ENCODE data around the gene KIF4B. TPM values are rescaled to one million over a fixed set of nuclear protein-coding genes. Genes with fewer than 3 reads are reported as not detected.

KIF4B gene
- total and polyA plus RNA-seq, 2 experiments from 2014 or later, result 0.05 to 0.10 TPM

DNA sequence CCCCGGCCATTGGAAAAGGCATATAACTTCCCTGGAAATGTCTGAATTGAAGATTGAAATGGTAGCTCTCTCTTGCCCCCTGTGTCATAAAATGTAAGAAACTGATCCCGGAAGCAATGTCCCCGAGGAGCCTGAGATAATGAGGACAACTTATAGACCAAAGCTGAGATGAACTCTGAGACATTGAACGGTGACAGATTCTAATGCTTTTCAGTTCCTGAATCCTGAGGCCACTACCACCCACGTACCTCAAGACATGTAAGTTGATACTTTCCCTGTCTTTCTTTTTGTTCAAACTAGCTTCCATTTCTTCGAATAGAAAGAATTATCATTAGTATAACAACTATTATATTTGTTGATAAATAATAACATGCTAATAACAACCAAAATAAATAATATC, 51.0 kb downstream of the KIF4B start:
- Histone ChIP-seq H3K27me3 (no peaks in the 10 kb centered on the region), H3K4me2 (no peak overlapping the region), H3K4me3 (no peak overlapping the region), H4K20me1 (ENCODE audit: insufficient read depth, poor library complexity, severe bottlenecking) (no peaks in the 10 kb centered on the region), H3K9me3 (ENCODE audit: low read depth) (no peaks in the 10 kb centered on the region), H3K27ac (no peak overlapping the region), H3K36me3 (replicated peaks; ENCODE audit: insufficient read depth, low read depth) (no peaks in the 10 kb centered on the region), H3K9me2 (replicated peaks; ENCODE audit: insufficient read depth) (no peaks in the 10 kb centered on the region), H3K79me2 (no peaks in the 10 kb centered on the region), H2AFZ (no peak overlapping the region), H3K4me1 (ENCODE audit: insufficient read depth) (no peaks in the 10 kb centered on the region)
- TF ChIP-seq, protein P1, sequence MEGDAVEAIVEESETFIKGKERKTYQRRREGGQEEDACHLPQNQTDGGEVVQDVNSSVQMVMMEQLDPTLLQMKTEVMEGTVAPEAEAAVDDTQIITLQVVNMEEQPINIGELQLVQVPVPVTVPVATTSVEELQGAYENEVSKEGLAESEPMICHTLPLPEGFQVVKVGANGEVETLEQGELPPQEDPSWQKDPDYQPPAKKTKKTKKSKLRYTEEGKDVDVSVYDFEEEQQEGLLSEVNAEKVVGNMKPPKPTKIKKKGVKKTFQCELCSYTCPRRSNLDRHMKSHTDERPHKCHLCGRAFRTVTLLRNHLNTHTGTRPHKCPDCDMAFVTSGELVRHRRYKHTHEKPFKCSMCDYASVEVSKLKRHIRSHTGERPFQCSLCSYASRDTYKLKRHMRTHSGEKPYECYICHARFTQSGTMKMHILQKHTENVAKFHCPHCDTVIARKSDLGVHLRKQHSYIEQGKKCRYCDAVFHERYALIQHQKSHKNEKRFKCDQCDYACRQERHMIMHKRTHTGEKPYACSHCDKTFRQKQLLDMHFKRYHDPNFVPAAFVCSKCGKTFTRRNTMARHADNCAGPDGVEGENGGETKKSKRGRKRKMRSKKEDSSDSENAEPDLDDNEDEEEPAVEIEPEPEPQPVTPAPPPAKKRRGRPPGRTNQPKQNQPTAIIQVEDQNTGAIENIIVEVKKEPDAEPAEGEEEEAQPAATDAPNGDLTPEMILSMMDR (IDR thresholded peaks at IDR 0.05; ENCODE audit: poor library complexity), result no peak
- TF ChIP-seq EZH2phosphoT487 (IDR thresholded peaks at IDR 0.05; ENCODE audit: low read depth, severe bottlenecking, unreplicated experiment), result no peak
- no peak for TF ChIP-seq EZH2 (IDR thresholded peaks at IDR 0.05; ENCODE audit: borderline replicate concordance)
- WGBS (ENCODE audit: low lambda C conversion rate, missing lambda C conversion rate), result 74% methylated on average over 6 of the region's 6 CpGs
- DNase-seq (ENCODE audit: low spot score), result no peak

DNA sequence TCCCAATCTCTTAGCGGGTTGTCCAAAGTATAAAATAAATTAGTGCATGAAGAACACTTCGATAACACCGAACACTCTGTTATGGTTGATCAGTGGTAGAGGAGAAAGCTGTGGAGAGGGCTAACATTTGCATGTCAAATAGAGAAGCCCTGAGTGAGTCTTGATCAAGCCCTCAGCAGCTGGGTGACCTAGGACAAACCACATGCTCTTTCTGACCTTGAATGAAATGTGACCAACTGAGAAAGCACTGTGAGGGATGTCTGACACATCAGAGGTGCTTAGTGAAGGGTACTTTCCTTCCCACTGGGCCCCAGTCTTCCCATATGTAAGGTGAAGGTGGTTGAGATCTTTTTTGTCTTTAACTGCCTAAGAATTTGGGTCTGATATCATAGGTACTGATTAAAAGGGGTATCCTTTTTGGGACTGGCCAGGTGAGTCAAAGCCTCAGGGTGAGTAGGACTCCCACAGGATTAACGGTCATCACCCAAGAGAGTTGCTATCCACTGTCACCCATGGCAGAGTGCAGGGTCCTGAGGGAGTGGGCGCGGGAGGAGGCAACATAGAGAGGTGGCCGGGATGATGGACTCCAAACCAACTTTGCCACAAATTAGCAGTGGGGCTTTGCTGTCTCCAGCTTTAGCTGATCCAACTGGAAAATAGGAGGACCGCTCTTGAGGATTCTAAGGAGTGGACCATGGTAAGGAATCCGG, 53.5 kb downstream of the KIF4B start:
- 90% methylated on average over 9 of the region's 9 CpGs for WGBS (ENCODE audit: low lambda C conversion rate, missing lambda C conversion rate)
- no peaks in the 10 kb centered on the region for H3K27me3 ChIP-seq
- H3K4me2 ChIP-seq, result no peak overlapping the region
- TF ChIP-seq, protein P1 (IDR thresholded peaks at IDR 0.05; ENCODE audit: poor library complexity), result no peak
- no peaks in the 10 kb centered on the region for H3K4me1 ChIP-seq (ENCODE audit: insufficient read depth)
- no peaks in the 10 kb centered on the region for H3K79me2 ChIP-seq
- H2AFZ ChIP-seq, result no peak overlapping the region
- H3K9me2 ChIP-seq (replicated peaks; ENCODE audit: insufficient read depth), result no peaks in the 10 kb centered on the region
- no peak overlapping the region for H3K4me3 ChIP-seq
- H3K27ac ChIP-seq, result no peak overlapping the region
- no peaks in the 10 kb centered on the region for H3K9me3 ChIP-seq (ENCODE audit: low read depth)
- H3K36me3 ChIP-seq (replicated peaks; ENCODE audit: insufficient read depth, low read depth), result no peaks in the 10 kb centered on the region
- no peak for DNase-seq (ENCODE audit: low spot score)
- no peaks in the 10 kb centered on the region for H4K20me1 ChIP-seq (ENCODE audit: insufficient read depth, poor library complexity, severe bottlenecking)

Other genes with a start within 250 kb of the KIF4B start
- gene FAXDC2, start 163.2 kb upstream of the KIF4B start, total RNA-seq, result 23.1 and 29.3 TPM in 2 replicates
- 27.7 and 28.5 TPM in 2 replicates for gene FAXDC2, start 163.2 kb upstream of the KIF4B start, polyA plus RNA-seq
- gene CNOT8, start 155.1 kb upstream of the KIF4B start, total RNA-seq, result 63.9 and 84.0 TPM in 2 replicates
- gene CNOT8, start 155.1 kb upstream of the KIF4B start, polyA plus RNA-seq, result 42.0 and 46.7 TPM in 2 replicates
- 12.1 and 16.5 TPM in 2 replicates for gene GEMIN5, start 75.5 kb upstream of the KIF4B start, total RNA-seq
- 6.2 and 7.3 TPM in 2 replicates for gene GEMIN5, start 75.5 kb upstream of the KIF4B start, polyA plus RNA-seq
- gene MRPL22, start 72.7 kb upstream of the KIF4B start, total RNA-seq, result 28.7 and 34.4 TPM in 2 replicates
- gene MRPL22, start 72.7 kb upstream of the KIF4B start, polyA plus RNA-seq, result 96.7 and 111 TPM in 2 replicates